ENCODE data around the gene HINT2.

DNA sequence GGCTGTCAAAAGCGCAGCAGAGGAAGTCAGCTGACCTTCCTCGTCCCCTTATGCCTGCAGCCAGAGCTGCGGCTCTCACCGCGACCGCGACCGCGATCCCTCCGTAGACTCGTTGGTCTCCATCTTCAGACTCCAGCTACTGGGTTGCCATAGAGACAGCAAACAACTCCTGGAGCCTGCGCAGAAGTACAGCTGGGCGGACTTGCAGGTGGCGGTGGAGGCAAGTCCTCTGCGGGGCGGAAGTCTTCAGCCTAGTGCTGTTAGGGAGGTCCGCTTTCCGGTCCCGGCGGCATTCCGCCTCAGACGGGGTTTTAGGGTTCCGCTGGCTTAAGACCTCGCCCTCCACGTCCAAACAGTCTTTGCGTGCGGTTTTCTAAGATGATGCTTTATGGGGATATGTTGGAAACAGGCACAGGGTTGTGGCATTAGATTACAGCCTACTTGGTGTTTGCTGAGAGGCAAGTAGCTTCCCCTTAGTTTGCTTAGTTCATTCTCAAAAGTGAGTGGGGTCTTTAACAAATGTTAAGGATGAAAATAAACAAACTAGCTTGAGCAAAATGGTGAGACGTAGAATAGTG is 2.7 kb downstream of the HINT2 start, which contains the start of gene SPAG8:
- TF ChIP-seq, protein P1, sequence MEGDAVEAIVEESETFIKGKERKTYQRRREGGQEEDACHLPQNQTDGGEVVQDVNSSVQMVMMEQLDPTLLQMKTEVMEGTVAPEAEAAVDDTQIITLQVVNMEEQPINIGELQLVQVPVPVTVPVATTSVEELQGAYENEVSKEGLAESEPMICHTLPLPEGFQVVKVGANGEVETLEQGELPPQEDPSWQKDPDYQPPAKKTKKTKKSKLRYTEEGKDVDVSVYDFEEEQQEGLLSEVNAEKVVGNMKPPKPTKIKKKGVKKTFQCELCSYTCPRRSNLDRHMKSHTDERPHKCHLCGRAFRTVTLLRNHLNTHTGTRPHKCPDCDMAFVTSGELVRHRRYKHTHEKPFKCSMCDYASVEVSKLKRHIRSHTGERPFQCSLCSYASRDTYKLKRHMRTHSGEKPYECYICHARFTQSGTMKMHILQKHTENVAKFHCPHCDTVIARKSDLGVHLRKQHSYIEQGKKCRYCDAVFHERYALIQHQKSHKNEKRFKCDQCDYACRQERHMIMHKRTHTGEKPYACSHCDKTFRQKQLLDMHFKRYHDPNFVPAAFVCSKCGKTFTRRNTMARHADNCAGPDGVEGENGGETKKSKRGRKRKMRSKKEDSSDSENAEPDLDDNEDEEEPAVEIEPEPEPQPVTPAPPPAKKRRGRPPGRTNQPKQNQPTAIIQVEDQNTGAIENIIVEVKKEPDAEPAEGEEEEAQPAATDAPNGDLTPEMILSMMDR (IDR thresholded peaks at IDR 0.05; ENCODE audit: borderline replicate concordance, extremely low read depth, low read length, poor library complexity, severe bottlenecking): no peak
- no peak for TF ChIP-seq EZH2 (IDR thresholded peaks at IDR 0.05; ENCODE audit: borderline replicate concordance, low read depth, low read length, severe bottlenecking)

Measured in DND-41 (cell line).